Measurements from ENCODE around the gene HSF4.

The HSF4 gene

DNA sequence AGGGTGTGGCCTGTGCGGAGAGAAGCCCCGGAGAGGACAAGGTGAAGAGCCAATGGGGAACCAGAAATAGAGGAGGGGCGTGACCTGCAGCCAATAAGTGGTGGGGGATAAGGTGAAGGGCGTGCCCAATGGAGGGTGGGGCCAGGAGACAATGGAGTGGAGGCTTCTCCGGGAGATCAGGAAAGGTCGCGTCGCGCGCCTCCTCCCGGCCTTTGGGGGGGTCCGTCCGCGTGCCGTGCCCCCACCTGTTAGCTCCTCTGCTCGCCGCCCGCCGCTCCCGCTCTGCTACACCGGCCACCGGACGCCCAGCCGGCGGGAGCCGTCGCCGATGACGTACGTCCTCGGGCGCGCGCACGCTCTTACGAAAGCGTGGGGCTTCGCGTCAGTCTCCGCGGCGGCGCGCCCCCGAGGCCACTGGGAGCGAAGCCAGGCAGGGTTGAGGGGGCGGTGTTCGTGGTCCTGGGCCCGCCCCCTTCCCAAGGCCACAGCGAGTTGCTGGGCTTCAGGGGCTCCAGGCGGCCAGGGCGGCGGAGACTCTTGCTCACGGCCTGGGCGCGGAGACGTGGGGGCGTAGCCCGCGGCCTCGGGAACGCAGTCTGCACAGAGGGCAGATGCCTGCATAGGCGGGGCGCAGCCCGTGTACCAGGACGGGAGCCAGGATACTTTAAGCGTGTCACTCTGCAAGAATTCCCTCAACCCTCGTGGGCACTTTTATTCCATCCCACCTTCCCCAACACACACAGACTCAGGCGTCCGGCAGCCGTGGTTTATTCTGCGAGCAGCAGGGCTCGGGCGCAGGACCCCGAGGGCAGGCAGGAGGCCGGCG, 19.3 kb downstream of the HSF4 start, which contains the start of gene MATCAP1 (continued):
- TF ChIP-seq, protein P1, sequence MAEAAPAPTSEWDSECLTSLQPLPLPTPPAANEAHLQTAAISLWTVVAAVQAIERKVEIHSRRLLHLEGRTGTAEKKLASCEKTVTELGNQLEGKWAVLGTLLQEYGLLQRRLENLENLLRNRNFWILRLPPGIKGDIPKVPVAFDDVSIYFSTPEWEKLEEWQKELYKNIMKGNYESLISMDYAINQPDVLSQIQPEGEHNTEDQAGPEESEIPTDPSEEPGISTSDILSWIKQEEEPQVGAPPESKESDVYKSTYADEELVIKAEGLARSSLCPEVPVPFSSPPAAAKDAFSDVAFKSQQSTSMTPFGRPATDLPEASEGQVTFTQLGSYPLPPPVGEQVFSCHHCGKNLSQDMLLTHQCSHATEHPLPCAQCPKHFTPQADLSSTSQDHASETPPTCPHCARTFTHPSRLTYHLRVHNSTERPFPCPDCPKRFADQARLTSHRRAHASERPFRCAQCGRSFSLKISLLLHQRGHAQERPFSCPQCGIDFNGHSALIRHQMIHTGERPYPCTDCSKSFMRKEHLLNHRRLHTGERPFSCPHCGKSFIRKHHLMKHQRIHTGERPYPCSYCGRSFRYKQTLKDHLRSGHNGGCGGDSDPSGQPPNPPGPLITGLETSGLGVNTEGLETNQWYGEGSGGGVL (tag by site-specific recombination; IDR thresholded peaks at IDR 0.05): peak; percentile 88
- TF ChIP-seq KLF1 (tag by site-specific recombination; IDR thresholded peaks at IDR 0.05) (peak; percentile 93), TRIM28 (IDR thresholded peaks at IDR 0.05; ENCODE audit: borderline replicate concordance, low read length) (no peak), FEZF1 (tag by site-specific recombination; IDR thresholded peaks at IDR 0.05) (no peak), KLF8 (tag by site-specific recombination; IDR thresholded peaks at IDR 0.05) (peak; percentile 92), KLF10 (tag by site-specific recombination; IDR thresholded peaks at IDR 0.05) (peak; percentile 66; the same call in 1 of the 2 replicates), GLIS2 (tag by site-specific recombination; IDR thresholded peaks at IDR 0.05) (peak; percentile 91), KLF7 (tag by site-specific recombination; IDR thresholded peaks at IDR 0.05; ENCODE audit: borderline replicate concordance) (0 out of 2 replicates have a peak, but pooled peaks have one; percentile 8), ZEB2 (tag by site-specific recombination; IDR thresholded peaks at IDR 0.05) (peak; percentile 95), SP2 (tag by site-specific recombination; IDR thresholded peaks at IDR 0.05) (peak; percentile 96), ZFP3 (tag by site-specific recombination; IDR thresholded peaks at IDR 0.05; ENCODE audit: low read depth) (no peak), SCRT2 (tag by site-specific recombination; IDR thresholded peaks at IDR 0.05) (peak; percentile 97), ZNF391 (tag by site-specific recombination; IDR thresholded peaks at IDR 0.05; ENCODE audit: borderline replicate concordance, low read depth) (0 out of 2 replicates have a peak, but pooled peaks have one; percentile 22), ZBTB20 (tag by site-specific recombination; IDR thresholded peaks at IDR 0.05) (peak; percentile 83), SP7 (tag by site-specific recombination; IDR thresholded peaks at IDR 0.05) (peak; percentile 69), ZNF600 (tag by site-specific recombination; IDR thresholded peaks at IDR 0.05) (peak; percentile 89), GLIS1 (tag by site-specific recombination; IDR thresholded peaks at IDR 0.05) (peak; percentile 84), ZNF510 (tag by site-specific recombination; IDR thresholded peaks at IDR 0.05; ENCODE audit: insufficient replicate concordance) (no peak), ZSCAN30 (tag by site-specific recombination; IDR thresholded peaks at IDR 0.05) (0 out of 2 replicates have a peak, but pooled peaks have one; percentile 12), ZNF610 (tag by site-specific recombination; IDR thresholded peaks at IDR 0.05; ENCODE audit: borderline replicate concordance) (no peak; the same call in 1 of the 2 replicates), ZNF140 (tag by site-specific recombination; IDR thresholded peaks at IDR 0.05) (no peak), ZNF394 (tag by site-specific recombination; IDR thresholded peaks at IDR 0.05; ENCODE audit: borderline replicate concordance) (peak; percentile 22; the same call in 1 of the 2 replicates), ZBTB21 (tag by site-specific recombination; IDR thresholded peaks at IDR 0.05) (peak; percentile 94)
- TF ChIP-seq, protein P2, sequence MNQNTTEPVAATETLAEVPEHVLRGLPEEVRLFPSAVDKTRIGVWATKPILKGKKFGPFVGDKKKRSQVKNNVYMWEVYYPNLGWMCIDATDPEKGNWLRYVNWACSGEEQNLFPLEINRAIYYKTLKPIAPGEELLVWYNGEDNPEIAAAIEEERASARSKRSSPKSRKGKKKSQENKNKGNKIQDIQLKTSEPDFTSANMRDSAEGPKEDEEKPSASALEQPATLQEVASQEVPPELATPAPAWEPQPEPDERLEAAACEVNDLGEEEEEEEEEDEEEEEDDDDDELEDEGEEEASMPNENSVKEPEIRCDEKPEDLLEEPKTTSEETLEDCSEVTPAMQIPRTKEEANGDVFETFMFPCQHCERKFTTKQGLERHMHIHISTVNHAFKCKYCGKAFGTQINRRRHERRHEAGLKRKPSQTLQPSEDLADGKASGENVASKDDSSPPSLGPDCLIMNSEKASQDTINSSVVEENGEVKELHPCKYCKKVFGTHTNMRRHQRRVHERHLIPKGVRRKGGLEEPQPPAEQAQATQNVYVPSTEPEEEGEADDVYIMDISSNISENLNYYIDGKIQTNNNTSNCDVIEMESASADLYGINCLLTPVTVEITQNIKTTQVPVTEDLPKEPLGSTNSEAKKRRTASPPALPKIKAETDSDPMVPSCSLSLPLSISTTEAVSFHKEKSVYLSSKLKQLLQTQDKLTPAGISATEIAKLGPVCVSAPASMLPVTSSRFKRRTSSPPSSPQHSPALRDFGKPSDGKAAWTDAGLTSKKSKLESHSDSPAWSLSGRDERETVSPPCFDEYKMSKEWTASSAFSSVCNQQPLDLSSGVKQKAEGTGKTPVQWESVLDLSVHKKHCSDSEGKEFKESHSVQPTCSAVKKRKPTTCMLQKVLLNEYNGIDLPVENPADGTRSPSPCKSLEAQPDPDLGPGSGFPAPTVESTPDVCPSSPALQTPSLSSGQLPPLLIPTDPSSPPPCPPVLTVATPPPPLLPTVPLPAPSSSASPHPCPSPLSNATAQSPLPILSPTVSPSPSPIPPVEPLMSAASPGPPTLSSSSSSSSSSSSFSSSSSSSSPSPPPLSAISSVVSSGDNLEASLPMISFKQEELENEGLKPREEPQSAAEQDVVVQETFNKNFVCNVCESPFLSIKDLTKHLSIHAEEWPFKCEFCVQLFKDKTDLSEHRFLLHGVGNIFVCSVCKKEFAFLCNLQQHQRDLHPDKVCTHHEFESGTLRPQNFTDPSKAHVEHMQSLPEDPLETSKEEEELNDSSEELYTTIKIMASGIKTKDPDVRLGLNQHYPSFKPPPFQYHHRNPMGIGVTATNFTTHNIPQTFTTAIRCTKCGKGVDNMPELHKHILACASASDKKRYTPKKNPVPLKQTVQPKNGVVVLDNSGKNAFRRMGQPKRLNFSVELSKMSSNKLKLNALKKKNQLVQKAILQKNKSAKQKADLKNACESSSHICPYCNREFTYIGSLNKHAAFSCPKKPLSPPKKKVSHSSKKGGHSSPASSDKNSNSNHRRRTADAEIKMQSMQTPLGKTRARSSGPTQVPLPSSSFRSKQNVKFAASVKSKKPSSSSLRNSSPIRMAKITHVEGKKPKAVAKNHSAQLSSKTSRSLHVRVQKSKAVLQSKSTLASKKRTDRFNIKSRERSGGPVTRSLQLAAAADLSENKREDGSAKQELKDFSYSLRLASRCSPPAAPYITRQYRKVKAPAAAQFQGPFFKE (tag by site-specific recombination; IDR thresholded peaks at IDR 0.05; ENCODE audit: borderline replicate concordance): no peak
- TF ChIP-seq, protein P3, sequence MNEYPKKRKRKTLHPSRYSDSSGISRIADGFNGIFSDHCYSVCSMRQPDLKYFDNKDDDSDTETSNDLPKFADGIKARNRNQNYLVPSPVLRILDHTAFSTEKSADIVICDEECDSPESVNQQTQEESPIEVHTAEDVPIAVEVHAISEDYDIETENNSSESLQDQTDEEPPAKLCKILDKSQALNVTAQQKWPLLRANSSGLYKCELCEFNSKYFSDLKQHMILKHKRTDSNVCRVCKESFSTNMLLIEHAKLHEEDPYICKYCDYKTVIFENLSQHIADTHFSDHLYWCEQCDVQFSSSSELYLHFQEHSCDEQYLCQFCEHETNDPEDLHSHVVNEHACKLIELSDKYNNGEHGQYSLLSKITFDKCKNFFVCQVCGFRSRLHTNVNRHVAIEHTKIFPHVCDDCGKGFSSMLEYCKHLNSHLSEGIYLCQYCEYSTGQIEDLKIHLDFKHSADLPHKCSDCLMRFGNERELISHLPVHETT (tag by site-specific recombination; IDR thresholded peaks at IDR 0.05): no peak; the same call in 1 of the 2 replicates
- TF ChIP-seq, protein P4, sequence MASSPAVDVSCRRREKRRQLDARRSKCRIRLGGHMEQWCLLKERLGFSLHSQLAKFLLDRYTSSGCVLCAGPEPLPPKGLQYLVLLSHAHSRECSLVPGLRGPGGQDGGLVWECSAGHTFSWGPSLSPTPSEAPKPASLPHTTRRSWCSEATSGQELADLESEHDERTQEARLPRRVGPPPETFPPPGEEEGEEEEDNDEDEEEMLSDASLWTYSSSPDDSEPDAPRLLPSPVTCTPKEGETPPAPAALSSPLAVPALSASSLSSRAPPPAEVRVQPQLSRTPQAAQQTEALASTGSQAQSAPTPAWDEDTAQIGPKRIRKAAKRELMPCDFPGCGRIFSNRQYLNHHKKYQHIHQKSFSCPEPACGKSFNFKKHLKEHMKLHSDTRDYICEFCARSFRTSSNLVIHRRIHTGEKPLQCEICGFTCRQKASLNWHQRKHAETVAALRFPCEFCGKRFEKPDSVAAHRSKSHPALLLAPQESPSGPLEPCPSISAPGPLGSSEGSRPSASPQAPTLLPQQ (tag by site-specific recombination; IDR thresholded peaks at IDR 0.05): peak; percentile 84; the same call in 1 of the 2 replicates
- TF ChIP-seq, protein P5, sequence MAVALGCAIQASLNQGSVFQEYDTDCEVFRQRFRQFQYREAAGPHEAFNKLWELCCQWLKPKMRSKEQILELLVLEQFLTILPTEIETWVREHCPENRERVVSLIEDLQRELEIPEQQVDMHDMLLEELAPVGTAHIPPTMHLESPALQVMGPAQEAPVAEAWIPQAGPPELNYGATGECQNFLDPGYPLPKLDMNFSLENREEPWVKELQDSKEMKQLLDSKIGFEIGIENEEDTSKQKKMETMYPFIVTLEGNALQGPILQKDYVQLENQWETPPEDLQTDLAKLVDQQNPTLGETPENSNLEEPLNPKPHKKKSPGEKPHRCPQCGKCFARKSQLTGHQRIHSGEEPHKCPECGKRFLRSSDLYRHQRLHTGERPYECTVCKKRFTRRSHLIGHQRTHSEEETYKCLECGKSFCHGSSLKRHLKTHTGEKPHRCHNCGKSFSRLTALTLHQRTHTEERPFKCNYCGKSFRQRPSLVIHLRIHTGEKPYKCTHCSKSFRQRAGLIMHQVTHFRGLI (tag by site-specific recombination; IDR thresholded peaks at IDR 0.05): peak; percentile 79
